Measurements from ENCODE around the gene JPH3.
"Not testable (repeated sequence)": the region's sequence is repeated elsewhere in the genome, so short reads cannot be mapped to it uniquely, and the experiment has no call there.

Gene JPH3

GRCh38 chr16:87665193-87665592 lies 62.9 kb downstream of the JPH3 start:
- no peak for DNase-seq (ENCODE audit: low read depth, low spot score)

DNA sequence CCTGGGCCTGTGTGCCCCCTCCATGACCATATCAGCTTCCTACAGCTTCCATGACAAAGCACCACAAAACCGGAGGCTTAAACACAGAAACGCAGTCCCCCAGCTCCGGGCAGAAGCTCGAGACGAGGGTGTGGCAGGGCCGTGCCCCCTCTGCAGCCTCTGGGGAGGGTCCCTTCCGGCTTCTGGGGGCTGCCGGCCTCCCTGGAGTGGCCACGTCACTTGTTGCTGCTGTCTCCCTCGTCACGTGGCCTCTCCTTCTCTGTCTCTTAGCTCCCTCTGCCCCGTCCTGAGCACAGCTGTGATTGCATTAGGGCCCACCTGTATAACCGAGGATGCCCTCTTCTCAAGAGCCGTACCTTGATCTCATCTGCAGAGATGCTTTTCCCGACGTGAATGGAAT lies 64.6 kb downstream of the JPH3 start:
- H3K4me3 ChIP-seq (ENCODE audit: low read length), result no peak overlapping the region
- no peak for DNase-seq (ENCODE audit: low read depth, low spot score)

More at GRCh38 chr16:87665193-87665592, 62.9 kb downstream of the JPH3 start:
- H3K4me3 ChIP-seq (ENCODE audit: low read length), result no peak overlapping the region

GRCh38 chr16:87667443-87667842 lies 65.1 kb downstream of the JPH3 start:
- DNase-seq (ENCODE audit: low read depth, low spot score), result no peak

DNA sequence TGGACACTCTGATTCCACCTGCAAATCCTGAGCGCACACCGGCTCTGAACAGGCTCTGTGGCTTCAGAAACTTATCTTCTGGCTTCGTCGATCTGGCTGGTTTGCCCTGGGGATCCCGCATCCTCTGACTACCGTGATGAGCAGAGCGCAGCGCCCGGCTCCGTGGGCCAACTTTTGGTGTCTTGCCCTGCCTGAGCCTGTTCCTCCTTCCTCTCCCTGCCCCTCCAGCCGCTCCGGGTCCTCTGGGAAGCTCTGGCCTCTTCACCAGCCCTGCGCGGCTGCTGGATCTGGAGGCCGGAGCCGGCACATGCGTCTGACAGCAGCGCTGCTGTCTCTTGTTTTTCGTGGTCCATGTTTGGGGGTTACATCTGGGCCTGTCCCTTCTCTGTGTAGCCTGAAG lies 65.6 kb downstream of the JPH3 start:
- no peak for DNase-seq (ENCODE audit: low read depth, low spot score)
- H3K4me3 ChIP-seq (ENCODE audit: low read length), result no peak overlapping the region

More at GRCh38 chr16:87667443-87667842, 65.1 kb downstream of the JPH3 start:
- H3K4me3 ChIP-seq (ENCODE audit: low read length), result no peak overlapping the region

DNA sequence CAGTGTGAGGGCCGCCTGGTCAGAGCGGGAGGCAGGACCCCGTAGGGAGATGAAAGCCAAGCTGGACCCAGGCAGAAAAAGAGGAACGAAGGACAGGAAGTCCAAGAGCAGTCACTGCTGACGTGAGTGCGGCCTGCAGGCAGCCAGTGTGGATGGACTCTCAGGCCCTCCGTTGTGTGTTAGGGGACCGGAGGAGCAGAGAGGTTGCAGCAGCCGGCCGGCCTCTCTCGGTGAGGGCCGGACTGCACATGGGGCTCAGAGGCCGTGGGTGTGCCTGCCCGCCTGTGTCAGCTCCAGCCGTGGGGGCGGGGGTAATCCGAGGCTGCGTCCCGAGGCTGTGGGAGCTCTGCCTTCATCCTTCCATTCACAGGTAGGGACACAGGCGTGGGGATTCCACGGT lies 67.4 kb downstream of the JPH3 start:
- H3K4me3 ChIP-seq (ENCODE audit: low read length), result no peak overlapping the region
- DNase-seq (ENCODE audit: low read depth, low spot score), result no peak

GRCh38 chr16:87671221-87671620 lies 68.9 kb downstream of the JPH3 start:
- no peak overlapping the region for H3K4me3 ChIP-seq (ENCODE audit: low read length)
- no peak for DNase-seq (ENCODE audit: low read depth, low spot score)

DNA sequence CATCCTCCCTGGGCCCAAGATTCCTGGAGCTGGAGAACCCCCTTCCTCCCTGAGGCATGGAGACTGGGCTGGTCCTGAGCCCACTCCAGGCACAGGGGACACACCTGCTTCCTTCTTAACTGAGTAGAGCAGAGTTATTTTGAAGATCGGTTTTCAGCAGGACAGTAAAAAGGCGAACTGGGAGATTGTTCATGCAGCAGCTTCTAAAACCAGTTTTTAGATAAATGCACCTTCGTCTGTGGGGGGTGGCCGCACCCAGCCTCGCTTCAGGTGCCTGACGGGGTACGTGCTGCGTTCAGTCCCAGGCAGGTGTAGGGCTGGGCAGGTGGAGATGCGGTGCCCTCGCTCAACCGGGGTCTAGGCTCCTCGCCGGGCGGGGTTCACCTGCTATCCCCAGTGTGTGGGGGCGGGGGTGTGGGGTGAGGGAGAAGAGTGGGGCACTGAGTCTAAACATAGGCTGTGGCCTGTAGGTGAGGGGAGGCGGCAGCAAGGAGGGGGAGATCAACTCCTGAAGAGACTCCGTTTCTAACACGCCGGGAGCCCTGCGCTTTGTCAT lies 69.5 kb downstream of the JPH3 start:
- no peak overlapping the region for H3K4me3 ChIP-seq (ENCODE audit: low read length)
- DNase-seq (ENCODE audit: low read depth, low spot score), result no peak

DNA sequence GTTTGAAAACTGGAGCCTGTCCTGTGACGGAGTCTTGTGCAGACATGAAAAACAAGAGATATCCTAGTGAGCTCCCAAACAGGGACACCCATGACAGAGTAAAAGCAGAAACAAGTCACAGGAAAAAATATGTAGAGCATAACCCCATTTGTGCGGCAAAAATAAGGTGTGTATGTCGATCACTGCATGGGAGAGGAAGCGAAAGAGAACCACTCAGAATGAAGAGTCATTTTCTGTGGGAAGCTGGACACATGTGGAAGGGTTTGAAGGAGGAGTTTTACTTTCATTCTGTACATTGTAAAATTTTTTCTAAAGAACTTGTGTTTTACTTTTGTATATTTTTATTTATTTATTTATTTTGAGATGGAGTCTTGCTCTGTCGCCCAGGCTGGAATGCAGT lies 72.1 kb downstream of the JPH3 start:
- DNase-seq (ENCODE audit: low read depth, low spot score), result no peak
- H3K4me3 ChIP-seq (ENCODE audit: low read length), result no peak overlapping the region

GRCh38 chr16:87675111-87675719 lies 72.9 kb downstream of the JPH3 start:
- DNase-seq (ENCODE audit: low read depth, low spot score), result no peak
- H3K4me3 ChIP-seq (ENCODE audit: low read length), result no peak overlapping the region

- H3K4me3 ChIP-seq (ENCODE audit: low read length), result no peak overlapping the region
- no peak for DNase-seq (ENCODE audit: low read depth, low spot score)
Observed at GRCh38 chr16:87677830-87678229, 75.5 kb downstream of the JPH3 start.

DNA sequence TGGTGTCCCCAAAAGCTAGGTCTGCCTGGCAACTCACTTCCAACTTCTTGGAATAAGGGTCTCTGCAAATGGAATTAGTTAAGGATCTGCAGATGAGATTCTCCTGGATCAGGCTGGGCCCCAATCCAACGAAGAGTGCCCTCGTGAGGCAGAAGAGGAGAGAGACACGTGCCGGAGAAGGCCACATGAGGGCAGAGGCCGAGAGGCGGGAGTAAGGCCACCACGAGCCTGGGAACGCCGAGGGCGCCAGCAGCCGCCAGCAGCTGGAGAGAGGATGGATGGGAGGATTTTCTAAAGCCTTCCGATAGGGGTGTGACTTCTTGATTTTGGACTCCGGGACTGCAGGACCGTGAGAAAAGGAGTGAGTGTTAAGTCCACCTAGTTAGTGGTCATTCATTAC lies 76.3 kb downstream of the JPH3 start:
- no peak for DNase-seq (ENCODE audit: low read depth, low spot score)
- H3K4me3 ChIP-seq (ENCODE audit: low read length), result no peak overlapping the region

- H3K4me3 ChIP-seq (ENCODE audit: low read length), result no peak overlapping the region
- no peak for DNase-seq (ENCODE audit: low read depth, low spot score)
Observed at GRCh38 chr16:87679593-87680271, 77.4 kb downstream of the JPH3 start.

GRCh38 chr16:87680272-87680644 lies 78.0 kb downstream of the JPH3 start:
- no peak overlapping the region for H3K4me3 ChIP-seq (ENCODE audit: low read length)
- DNase-seq (ENCODE audit: low read depth, low spot score), result no peak

- not testable (repeated sequence) for DNase-seq (ENCODE audit: low read depth, low spot score); H3K4me3 ChIP-seq (ENCODE audit: low read length)
Observed at GRCh38 chr16:87681051-87681602, 78.8 kb downstream of the JPH3 start.

GRCh38 chr16:87681981-87682570 lies 79.8 kb downstream of the JPH3 start:
- peak; percentile 30 for DNase-seq (ENCODE audit: low read depth, low spot score)
- no peak overlapping the region for H3K4me3 ChIP-seq (ENCODE audit: low read length)

DNA sequence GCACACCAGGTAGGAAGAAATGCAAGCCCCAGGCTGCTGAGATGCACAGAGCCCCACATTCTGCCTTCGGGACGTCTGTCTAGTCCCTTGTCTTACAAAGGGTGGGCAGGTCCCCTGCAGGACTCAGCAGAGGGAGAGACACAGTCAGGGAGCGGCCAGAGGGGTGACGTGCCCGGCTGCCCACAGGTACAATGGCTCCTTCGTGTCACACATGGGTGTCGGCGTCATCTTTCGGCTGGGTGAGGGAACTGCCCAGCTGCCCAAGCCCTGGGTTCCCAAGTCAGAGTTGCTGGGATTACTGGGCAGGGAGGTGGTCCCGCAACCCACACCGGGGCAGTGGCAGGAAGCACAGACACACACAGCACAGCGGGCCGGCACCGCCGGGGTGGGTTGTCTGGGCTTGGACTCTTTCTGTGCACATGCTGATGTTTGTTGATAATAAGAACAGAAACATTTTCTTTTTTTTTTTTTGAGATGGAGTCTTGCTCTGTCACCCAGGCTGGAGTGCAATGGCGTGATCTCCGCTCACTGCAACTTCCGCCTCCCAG lies 80.6 kb downstream of the JPH3 start:
- no peak for DNase-seq (ENCODE audit: low read depth, low spot score)

GRCh38 chr16:87684106-87684677 lies 81.9 kb downstream of the JPH3 start:
- H3K4me3 ChIP-seq (ENCODE audit: low read length), result no peak overlapping the region
- DNase-seq (ENCODE audit: low read depth, low spot score), result no peak

More for the DNA sequence above, 80.6 kb downstream of the JPH3 start:
- H3K4me3 ChIP-seq (ENCODE audit: low read length), result no peak overlapping the region

- no peak overlapping the region for H3K4me3 ChIP-seq (ENCODE audit: low read length)
- DNase-seq (ENCODE audit: low read depth, low spot score), result no peak
Observed at GRCh38 chr16:87684711-87685404, 82.5 kb downstream of the JPH3 start.

DNA sequence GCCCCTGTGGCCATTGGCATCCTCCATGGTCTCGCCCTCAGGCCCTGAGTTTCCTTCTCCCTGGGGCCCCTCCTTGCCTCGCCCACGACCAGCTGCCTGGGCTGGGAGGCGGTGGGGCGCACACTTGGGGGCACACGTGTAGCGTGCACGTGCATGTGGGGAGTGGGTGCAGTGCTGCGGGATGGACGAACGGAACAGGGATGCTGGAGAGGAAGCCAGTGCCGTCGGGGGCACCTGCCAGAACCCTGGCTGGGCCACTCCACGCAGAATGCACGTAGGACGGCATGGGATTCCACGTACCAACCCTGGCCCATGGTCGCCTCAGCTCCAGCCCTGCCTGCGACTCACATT lies 83.1 kb downstream of the JPH3 start:
- DNase-seq (ENCODE audit: low read depth, low spot score), result no peak
- no peak overlapping the region for H3K4me3 ChIP-seq (ENCODE audit: low read length)

Data from Jurkat, Clone E6-1 (cell line).